WTC11 (cell line): Measurements from ENCODE around the gene PLA2G4E. TPM values are rescaled to one million over a fixed set of nuclear protein-coding genes. Genes with fewer than 3 reads are reported as not detected.

ENCODE experiments used
- ATAC-seq: fragments of 200-7000 bp; cut with Tn5 transposase; 2 replicates; pipeline ENCODE4 v1.10.0; 2021; ENCODE audit warnings: mild to moderate bottlenecking, moderate library complexity
- CTCF ChIA-PET: fragments of 300-600 bp; sonication (Branson Sonifier 250); formaldehyde crosslinking; loops from one replicate; lab custom pipeline; 2021; ENCODE audit warnings: antibody characterized with exemption; lab: Charles Lee
- POLR2A ChIA-PET: fragments of 350-600 bp; sonication (Branson Sonifier 250); formaldehyde crosslinking; loops from one replicate; lab custom pipeline; 2021; ENCODE audit warnings: antibody characterized with exemption; lab: Charles Lee
- DNase-seq: peaks from one replicate; pipeline ENCODE4 v3.0.0; 2021; ENCODE audit warnings: low spot score
- H3K27ac Mint-ChIP-seq: 2 replicates; pipeline ENCODE4 v1.8.0; 2021; ENCODE audit warnings: mixed read lengths
- H3K27me3 Mint-ChIP-seq: 2 replicates; pipeline ENCODE4 v1.8.0; 2021; ENCODE audit warnings: low read depth, mild to moderate bottlenecking, moderate library complexity, mixed read lengths
- H3K36me3 Mint-ChIP-seq: 2 replicates; pipeline ENCODE4 v1.8.0; 2021; ENCODE audit warnings: mixed read lengths
- H3K4me1 Mint-ChIP-seq: 2 replicates; pipeline ENCODE4 v1.8.0; 2022; ENCODE audit warnings: mixed read lengths
- H3K4me3 Mint-ChIP-seq: 2 replicates; pipeline ENCODE4 v1.8.0; 2021; ENCODE audit warnings: mild to moderate bottlenecking, moderate library complexity, mixed read lengths
- H3K9me3 Mint-ChIP-seq: 2 replicates; pipeline ENCODE4 v1.8.0; 2021; ENCODE audit warnings: mixed read lengths
- E2F5 ChIP-seq: sonication (generic); formaldehyde crosslinking; IDR thresholded peaks from 2 replicates; pipeline ENCODE4 v1.8.1; 2022; ENCODE audit warnings: mild to moderate bottlenecking, moderate library complexity, missing genetic modification reagents
- ETV6 ChIP-seq: sonication (generic); formaldehyde crosslinking; IDR thresholded peaks from 2 replicates; pipeline ENCODE4 v1.8.1; 2022; ENCODE audit warnings: mild to moderate bottlenecking, missing genetic modification reagents
- FOXJ3 ChIP-seq: sonication (generic); formaldehyde crosslinking; IDR thresholded peaks from 2 replicates; pipeline ENCODE4 v1.9.0; 2021; ENCODE audit warnings: missing genetic modification reagents, mild to moderate bottlenecking, borderline replicate concordance
- GRHL2 ChIP-seq: fragments of 250-450 bp; sonication (Bioruptor Pico); IDR thresholded peaks from 2 replicates; pipeline ENCODE4 v1.8.0; 2022; ENCODE audit warnings: mild to moderate bottlenecking, moderate library complexity; ENCODE audit not compliant: insufficient replicate concordance, severe bottlenecking
- JUN ChIP-seq: sonication (generic); formaldehyde crosslinking; IDR thresholded peaks from 2 replicates; pipeline ENCODE4 v1.8.0; 2023; ENCODE audit warnings: mild to moderate bottlenecking, missing genetic modification reagents
- NFATC4 ChIP-seq: fragments of 250-450 bp; sonication (Bioruptor Pico); IDR thresholded peaks from 2 replicates; pipeline ENCODE4 v1.9.0; 2021; ENCODE audit warnings: mild to moderate bottlenecking
- NFE2L1 ChIP-seq: sonication (generic); formaldehyde crosslinking; IDR thresholded peaks from 2 replicates; pipeline ENCODE4 v1.8.1; 2023; ENCODE audit warnings: missing genetic modification reagents
- PREB ChIP-seq: sonication (generic); formaldehyde crosslinking; IDR thresholded peaks from 2 replicates; pipeline ENCODE4 v1.8.1; 2022; ENCODE audit warnings: mild to moderate bottlenecking, missing genetic modification reagents, moderate library complexity, borderline replicate concordance
- RELA ChIP-seq: sonication (generic); formaldehyde crosslinking; IDR thresholded peaks from 2 replicates; pipeline ENCODE4 v1.8.1; 2022; ENCODE audit warnings: missing genetic modification reagents, mild to moderate bottlenecking, borderline replicate concordance
- SMAD4 ChIP-seq: sonication (generic); formaldehyde crosslinking; IDR thresholded peaks from 2 replicates; pipeline ENCODE4 v1.8.0; 2022; ENCODE audit warnings: mild to moderate bottlenecking, missing genetic modification reagents
- ZNF281 ChIP-seq: sonication (generic); formaldehyde crosslinking; IDR thresholded peaks from 2 replicates; pipeline ENCODE4 v1.8.0; 2023; ENCODE audit warnings: mild to moderate bottlenecking, missing genetic modification reagents
- ZNF396 ChIP-seq: fragments of 250-450 bp; sonication (Bioruptor Pico); IDR thresholded peaks from 2 replicates; pipeline ENCODE4 v1.8.0; 2021; ENCODE audit warnings: mild to moderate bottlenecking, moderate library complexity, borderline replicate concordance
- ZNF423 ChIP-seq: fragments of 250-450 bp; sonication (Bioruptor Pico); IDR thresholded peaks from 2 replicates; pipeline ENCODE4 v2.1.2; 2022; ENCODE audit warnings: mild to moderate bottlenecking, moderate library complexity
- ZNF671 ChIP-seq: fragments of 250-450 bp; sonication (Bioruptor Pico); IDR thresholded peaks from 2 replicates; pipeline ENCODE4 v1.8.0; 2021; ENCODE audit warnings: mild to moderate bottlenecking
- total RNA-seq: library from RNA; stranded (reverse); gene quantifications from 3 replicates; pipeline ENCODE4 v1.2.3, GENCODE V29; 2021
- TF ChIP-seq, protein P1 (sequence below): fragments of 250-450 bp; sonication (Bioruptor Pico); IDR thresholded peaks from 2 replicates; pipeline ENCODE4 v1.9.0; 2021; ENCODE audit warnings: mild to moderate bottlenecking
- TF ChIP-seq, protein P2 (sequence below): sonication (generic); formaldehyde crosslinking; IDR thresholded peaks from 2 replicates; pipeline ENCODE4 v1.8.1; 2023; ENCODE audit warnings: mild to moderate bottlenecking, missing genetic modification reagents
- TF ChIP-seq, protein P3 (sequence below): sonication (generic); formaldehyde crosslinking; IDR thresholded peaks from 2 replicates; pipeline ENCODE4 v1.8.1; 2023; ENCODE audit warnings: mild to moderate bottlenecking, moderate library complexity, missing genetic modification reagents
- TF ChIP-seq, protein P4 (sequence below): sonication (generic); formaldehyde crosslinking; conservative IDR thresholded peaks from 2 replicates; pipeline ENCODE4 v1.8.1; 2023; ENCODE audit warnings: mild to moderate bottlenecking, low read depth, missing genetic modification reagents, moderate library complexity

PLA2G4E gene
- total RNA-seq, 1 experiment from 2014 or later, result not detected

- DNase-seq (no peak), ATAC-seq (no peak)
- no peak overlapping the region for H3K4me3 Mint-ChIP-seq
- ChIA-PET POLR2A (no interaction called here), CTCF (interaction anchor here (1.2 to 7.5 kb wide), 5 partner anchors 11 to 151 kb away, joined by 3 to 121 read pairs (median 30); partner anchors contain the start of gene EHD4)
- no peaks in the 10 kb centered on the region for H3K36me3 Mint-ChIP-seq
- H3K9me3 Mint-ChIP-seq, result no peaks in the 10 kb centered on the region
- H3K27ac Mint-ChIP-seq, result no peak overlapping the region
- TF ChIP-seq FOXJ3 (no peak), ZNF671 (no peak), SMAD4 (no peak), PREB (no peak), NFE2L1 (no peak), GRHL2 (CRISPR knock-in tag) (no peak)
- TF ChIP-seq, protein P1, sequence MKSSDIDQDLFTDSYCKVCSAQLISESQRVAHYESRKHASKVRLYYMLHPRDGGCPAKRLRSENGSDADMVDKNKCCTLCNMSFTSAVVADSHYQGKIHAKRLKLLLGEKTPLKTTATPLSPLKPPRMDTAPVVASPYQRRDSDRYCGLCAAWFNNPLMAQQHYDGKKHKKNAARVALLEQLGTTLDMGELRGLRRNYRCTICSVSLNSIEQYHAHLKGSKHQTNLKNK, result no peak
- peaks cover 6% of the 10 kb centered on the region for H3K4me1 Mint-ChIP-seq
- H3K27me3 Mint-ChIP-seq, result no peaks in the 10 kb centered on the region
These were observed 33.5 kb downstream of the PLA2G4E start for GRCh38 chr15:41987246-41987924.

DNA sequence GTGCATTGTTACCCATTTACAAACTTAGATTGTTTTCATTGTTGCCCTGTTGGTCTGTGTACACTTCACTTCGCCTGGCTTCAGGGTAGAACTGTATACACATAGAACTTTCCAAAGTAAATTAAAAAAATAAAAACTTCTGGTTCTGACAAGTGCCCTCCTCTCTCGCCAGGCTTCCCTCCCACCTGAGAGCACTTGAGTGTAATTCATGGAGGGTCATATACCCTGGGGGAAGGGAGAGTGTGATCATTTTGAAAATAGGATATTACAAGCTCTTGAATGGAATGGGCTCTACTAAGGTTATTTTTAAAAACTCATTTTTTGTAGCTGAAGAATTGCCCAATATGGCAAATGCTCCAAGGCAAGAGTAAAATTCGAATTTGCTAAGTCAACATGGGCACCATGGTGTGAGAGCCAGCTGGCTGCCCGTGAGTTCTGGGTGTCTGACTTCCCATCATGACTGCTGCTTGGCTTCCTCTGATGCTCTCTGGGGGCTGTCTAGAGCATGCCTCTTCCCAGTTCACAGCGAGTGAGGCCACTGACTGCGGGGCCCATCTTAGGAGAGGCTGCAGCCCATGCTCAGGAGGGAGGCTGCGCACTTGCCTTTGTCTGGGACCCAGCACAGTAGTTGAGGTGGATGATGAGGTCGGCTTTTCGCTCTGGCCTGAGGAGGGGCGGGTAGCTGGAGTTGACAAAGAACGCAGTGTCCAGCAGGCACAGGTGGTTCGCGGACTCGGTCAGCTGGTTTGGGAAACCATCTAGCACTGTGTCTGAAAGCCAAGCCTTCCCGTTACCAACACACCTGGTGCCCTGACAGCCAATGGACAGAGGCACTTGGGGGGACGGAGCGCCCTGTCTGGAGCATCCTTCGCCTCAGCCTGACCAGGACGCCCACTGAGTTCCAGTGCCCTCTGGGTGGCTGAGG, 35.3 kb downstream of the PLA2G4E start:
- ATAC-seq (no peak), DNase-seq (no peak)
- no peaks in the 10 kb centered on the region for H3K36me3 Mint-ChIP-seq
- no peak overlapping the region for H3K4me3 Mint-ChIP-seq
- peaks cover 19% of the 10 kb centered on the region for H3K4me1 Mint-ChIP-seq
- POLR2A ChIA-PET, result no interaction called here
- CTCF ChIA-PET, result interaction anchor here (0.8 to 7.5 kb wide), 3 partner anchors 96 to 472 kb away, joined by 3 to 121 read pairs (median 6); no protein-coding TSS in a partner anchor
- no peak overlapping the region for H3K27ac Mint-ChIP-seq
- no peaks in the 10 kb centered on the region; the same call in 1 of the 2 replicates for H3K27me3 Mint-ChIP-seq
- H3K9me3 Mint-ChIP-seq, result no peaks in the 10 kb centered on the region
- TF ChIP-seq JUN (CRISPR knock-in tag) (no peak), ZNF423 (CRISPR knock-in tag) (no peak), PREB (no peak), RELA (CRISPR knock-in tag) (no peak), ZNF396 (CRISPR knock-in tag) (no peak), NFATC4 (CRISPR knock-in tag) (no peak), ETV6 (CRISPR knock-in tag) (no peak), E2F5 (CRISPR knock-in tag) (no peak), ZNF281 (CRISPR knock-in tag) (no peak)
- TF ChIP-seq, protein P2, sequence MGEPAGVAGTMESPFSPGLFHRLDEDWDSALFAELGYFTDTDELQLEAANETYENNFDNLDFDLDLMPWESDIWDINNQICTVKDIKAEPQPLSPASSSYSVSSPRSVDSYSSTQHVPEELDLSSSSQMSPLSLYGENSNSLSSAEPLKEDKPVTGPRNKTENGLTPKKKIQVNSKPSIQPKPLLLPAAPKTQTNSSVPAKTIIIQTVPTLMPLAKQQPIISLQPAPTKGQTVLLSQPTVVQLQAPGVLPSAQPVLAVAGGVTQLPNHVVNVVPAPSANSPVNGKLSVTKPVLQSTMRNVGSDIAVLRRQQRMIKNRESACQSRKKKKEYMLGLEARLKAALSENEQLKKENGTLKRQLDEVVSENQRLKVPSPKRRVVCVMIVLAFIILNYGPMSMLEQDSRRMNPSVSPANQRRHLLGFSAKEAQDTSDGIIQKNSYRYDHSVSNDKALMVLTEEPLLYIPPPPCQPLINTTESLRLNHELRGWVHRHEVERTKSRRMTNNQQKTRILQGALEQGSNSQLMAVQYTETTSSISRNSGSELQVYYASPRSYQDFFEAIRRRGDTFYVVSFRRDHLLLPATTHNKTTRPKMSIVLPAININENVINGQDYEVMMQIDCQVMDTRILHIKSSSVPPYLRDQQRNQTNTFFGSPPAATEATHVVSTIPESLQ, result no peak
- TF ChIP-seq, protein P3, sequence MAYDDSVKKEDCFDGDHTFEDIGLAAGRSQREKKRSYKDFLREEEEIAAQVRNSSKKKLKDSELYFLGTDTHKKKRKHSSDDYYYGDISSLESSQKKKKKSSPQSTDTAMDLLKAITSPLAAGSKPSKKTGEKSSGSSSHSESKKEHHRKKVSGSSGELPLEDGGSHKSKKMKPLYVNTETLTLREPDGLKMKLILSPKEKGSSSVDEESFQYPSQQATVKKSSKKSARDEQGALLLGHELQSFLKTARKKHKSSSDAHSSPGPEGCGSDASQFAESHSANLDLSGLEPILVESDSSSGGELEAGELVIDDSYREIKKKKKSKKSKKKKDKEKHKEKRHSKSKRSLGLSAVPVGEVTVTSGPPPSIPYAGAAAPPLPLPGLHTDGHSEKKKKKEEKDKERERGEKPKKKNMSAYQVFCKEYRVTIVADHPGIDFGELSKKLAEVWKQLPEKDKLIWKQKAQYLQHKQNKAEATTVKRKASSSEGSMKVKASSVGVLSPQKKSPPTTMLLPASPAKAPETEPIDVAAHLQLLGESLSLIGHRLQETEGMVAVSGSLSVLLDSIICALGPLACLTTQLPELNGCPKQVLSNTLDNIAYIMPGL (CRISPR knock-in tag), result no peak
- TF ChIP-seq, protein P4, sequence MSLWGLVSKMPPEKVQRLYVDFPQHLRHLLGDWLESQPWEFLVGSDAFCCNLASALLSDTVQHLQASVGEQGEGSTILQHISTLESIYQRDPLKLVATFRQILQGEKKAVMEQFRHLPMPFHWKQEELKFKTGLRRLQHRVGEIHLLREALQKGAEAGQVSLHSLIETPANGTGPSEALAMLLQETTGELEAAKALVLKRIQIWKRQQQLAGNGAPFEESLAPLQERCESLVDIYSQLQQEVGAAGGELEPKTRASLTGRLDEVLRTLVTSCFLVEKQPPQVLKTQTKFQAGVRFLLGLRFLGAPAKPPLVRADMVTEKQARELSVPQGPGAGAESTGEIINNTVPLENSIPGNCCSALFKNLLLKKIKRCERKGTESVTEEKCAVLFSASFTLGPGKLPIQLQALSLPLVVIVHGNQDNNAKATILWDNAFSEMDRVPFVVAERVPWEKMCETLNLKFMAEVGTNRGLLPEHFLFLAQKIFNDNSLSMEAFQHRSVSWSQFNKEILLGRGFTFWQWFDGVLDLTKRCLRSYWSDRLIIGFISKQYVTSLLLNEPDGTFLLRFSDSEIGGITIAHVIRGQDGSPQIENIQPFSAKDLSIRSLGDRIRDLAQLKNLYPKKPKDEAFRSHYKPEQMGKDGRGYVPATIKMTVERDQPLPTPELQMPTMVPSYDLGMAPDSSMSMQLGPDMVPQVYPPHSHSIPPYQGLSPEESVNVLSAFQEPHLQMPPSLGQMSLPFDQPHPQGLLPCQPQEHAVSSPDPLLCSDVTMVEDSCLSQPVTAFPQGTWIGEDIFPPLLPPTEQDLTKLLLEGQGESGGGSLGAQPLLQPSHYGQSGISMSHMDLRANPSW (CRISPR knock-in tag), result no peak
